BE2C (cell line): Measurements from ENCODE around the gene NSRP1.

ENCODE experiments used
- DNase-seq: peaks from one replicate; pipeline ENCODE4 v3.0.0-alpha.2; 2020
- H3K27me3 ChIP-seq: fragments of 250-450 bp; sonication (Bioruptor Pico); 2 replicates; pipeline ENCODE4 v1.5.1; 2020; ENCODE audit warnings: mild to moderate bottlenecking
- H3K36me3 ChIP-seq: fragments of 250-450 bp; sonication (Bioruptor Pico); 2 replicates; pipeline ENCODE4 v1.5.1; 2020; ENCODE audit warnings: mild to moderate bottlenecking
- H3K4me1 ChIP-seq: fragments of 250-450 bp; sonication (Bioruptor Pico); 2 replicates; pipeline ENCODE4 v1.5.1; 2020
- H3K4me3 ChIP-seq: 2 replicates; pipeline ENCODE4 v1.5.1; 2011; ENCODE audit warnings: low read depth, low read length
- H3K9me3 ChIP-seq: fragments of 250-450 bp; sonication (Bioruptor Pico); 2 replicates; pipeline ENCODE4 v1.5.1; 2020
- TF ChIP-seq, protein P1 (sequence below): IDR thresholded peaks from 2 replicates; pipeline ENCODE4 v1.5.1; 2012; ENCODE audit warnings: mild to moderate bottlenecking, low read depth, low read length

The NSRP1 gene

DNA sequence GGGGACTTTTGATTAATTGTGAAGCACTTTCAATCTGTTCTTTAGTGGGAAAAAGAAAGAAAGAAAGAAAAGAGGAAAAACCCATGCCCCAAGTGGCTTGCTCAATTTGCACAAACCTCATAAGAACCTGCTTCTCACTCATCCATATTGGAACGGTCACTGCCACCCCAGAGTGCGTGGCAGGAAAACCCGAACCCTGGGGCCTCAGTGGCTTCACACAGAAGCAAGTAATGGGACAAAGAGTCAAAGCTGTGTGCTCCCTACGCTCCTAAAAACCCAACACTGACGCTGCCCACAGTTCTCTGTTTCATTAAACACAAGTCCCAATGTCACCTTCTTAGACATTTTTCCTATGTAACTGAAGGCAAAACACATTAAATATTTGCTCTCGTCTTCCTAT, 117.7 kb downstream of the NSRP1 start:
- H3K36me3 ChIP-seq: no peaks in the 10 kb centered on the region
- no peak overlapping the region for H3K4me3 ChIP-seq
- no peaks in the 10 kb centered on the region for H3K9me3 ChIP-seq
- peaks cover 29% of the 10 kb centered on the region for H3K27me3 ChIP-seq
- TF ChIP-seq, protein P1, sequence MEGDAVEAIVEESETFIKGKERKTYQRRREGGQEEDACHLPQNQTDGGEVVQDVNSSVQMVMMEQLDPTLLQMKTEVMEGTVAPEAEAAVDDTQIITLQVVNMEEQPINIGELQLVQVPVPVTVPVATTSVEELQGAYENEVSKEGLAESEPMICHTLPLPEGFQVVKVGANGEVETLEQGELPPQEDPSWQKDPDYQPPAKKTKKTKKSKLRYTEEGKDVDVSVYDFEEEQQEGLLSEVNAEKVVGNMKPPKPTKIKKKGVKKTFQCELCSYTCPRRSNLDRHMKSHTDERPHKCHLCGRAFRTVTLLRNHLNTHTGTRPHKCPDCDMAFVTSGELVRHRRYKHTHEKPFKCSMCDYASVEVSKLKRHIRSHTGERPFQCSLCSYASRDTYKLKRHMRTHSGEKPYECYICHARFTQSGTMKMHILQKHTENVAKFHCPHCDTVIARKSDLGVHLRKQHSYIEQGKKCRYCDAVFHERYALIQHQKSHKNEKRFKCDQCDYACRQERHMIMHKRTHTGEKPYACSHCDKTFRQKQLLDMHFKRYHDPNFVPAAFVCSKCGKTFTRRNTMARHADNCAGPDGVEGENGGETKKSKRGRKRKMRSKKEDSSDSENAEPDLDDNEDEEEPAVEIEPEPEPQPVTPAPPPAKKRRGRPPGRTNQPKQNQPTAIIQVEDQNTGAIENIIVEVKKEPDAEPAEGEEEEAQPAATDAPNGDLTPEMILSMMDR: no peak
- no peak for DNase-seq
- H3K4me1 ChIP-seq: no peaks in the 10 kb centered on the region

DNA sequence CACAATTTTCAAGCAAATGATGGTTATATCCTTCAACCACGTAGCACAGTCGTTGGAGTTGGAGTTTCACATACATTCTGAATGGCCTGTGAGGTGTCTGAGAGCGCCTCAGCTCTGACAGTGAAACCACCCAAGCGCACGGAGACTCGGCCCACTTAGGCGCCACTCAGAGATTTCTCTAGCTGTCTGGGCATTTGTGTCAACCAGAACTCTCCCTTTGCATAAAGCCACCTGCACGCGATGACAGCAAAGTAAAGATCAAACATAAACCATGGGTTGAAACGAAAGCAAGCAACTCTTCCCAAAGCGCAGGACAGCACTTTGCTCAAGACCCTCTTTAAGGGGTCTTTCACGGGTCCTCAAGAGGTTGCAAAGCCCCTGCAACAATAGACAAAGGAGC, 118.3 kb downstream of the NSRP1 start:
- Histone ChIP-seq H3K9me3 (no peaks in the 10 kb centered on the region), H3K27me3 (peaks cover 29% of the 10 kb centered on the region), H3K4me3 (no peak overlapping the region), H3K36me3 (no peaks in the 10 kb centered on the region), H3K4me1 (no peaks in the 10 kb centered on the region)
- DNase-seq: no peak
- TF ChIP-seq, protein P1: no peak

DNA sequence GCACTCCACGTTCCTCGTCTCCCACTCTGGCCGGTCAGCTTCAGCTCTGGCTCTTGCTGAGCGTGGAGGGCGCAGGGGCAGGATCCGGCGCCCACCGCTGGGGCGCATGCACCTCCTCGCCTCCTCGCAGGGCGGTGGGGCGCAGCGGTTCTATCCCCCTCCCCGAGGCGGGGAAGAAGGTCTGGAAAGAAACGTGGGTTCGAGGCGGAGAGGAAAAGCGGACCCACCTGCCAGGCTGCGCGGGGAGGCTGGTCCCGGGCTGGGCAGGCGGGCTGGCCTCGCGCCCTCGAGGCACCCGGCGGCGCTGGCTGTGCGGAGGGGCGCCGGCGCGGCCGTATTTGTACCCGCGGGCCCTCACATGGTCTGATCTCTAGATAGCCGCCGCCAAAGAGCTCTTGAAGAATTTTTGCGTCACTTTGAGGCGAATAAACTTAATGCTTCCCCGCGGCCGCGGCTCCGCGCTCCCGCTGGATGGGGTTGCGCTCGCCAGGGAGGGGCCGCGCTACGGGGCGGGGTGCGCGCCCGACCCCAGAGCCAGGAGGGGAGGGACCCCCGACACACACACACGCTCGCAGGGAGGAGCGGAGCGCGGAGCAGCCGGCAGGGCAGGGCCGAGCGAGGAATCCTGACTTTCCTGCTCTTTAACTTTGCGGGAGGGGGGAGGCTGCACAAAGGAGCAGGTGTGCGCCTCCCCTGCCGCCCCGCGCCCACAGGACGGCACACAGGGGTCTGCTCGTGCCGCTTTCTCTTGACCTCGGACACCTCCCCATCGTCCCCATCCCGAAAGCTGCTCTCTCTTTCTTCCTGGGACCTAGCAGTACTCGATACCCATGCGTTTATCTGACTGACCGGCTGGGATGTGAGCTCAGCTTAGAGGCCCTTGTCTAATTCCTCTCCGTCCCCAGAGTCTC, 119.0 kb downstream of the NSRP1 start, which contains the start of gene SLC6A4:
Gene SLC6A4 (minus strand): TSS at position 312 of the 911 bp plus-strand sequence. CDS start 13,739 bp downstream, outside the sequence.
- H3K4me1 ChIP-seq: no peaks in the 10 kb centered on the region
- no peaks in the 10 kb centered on the region for H3K9me3 ChIP-seq
- peaks cover 29% of the 10 kb centered on the region for H3K27me3 ChIP-seq
- TF ChIP-seq, protein P1: no peak
- H3K36me3 ChIP-seq: no peaks in the 10 kb centered on the region
- DNase-seq: no peak
- H3K4me3 ChIP-seq: peak within 1 kb of the TSS; percentile 20; the same call in 1 of the 2 replicates
